Endothelial cell of umbilical vein (primary cell): ENCODE data around the gene PAK6. TPM values are rescaled to one million over a fixed set of nuclear protein-coding genes. Genes with fewer than 3 reads are reported as not detected.

Source experiments
- BruUV-seq: library from RNA; stranded (reverse); fragments of 400-500 nt; replicated peaks from 2 replicates; lab custom pipeline; 2021; lab: Mats Ljungman, UMichigan
- CTCF ChIA-PET: fragments of 300-600, 350-600 bp; sonication (Branson Sonifier 250); formaldehyde crosslinking; loops from one replicate; lab custom pipeline; 2021; ENCODE audit warnings: antibody characterized with exemption, inconsistent platforms; lab: Charles Lee
- POLR2A ChIA-PET: fragments of 300-600, 350-600 bp; sonication (Branson Sonifier 250); formaldehyde crosslinking; loops from one replicate; lab custom pipeline; 2021; ENCODE audit warnings: antibody characterized with exemption, inconsistent platforms; lab: Charles Lee
- DNase-seq: peaks from one replicate; pipeline ENCODE4 v3.0.0-alpha.2; 2011; ENCODE audit warnings: low read depth, low spot score
- FAIRE-seq: peaks from 2 replicates; lab custom pipeline; 2011; peaks lifted over from hg19 to GRCh38; lab: Jason Lieb, UNC
- H2AFZ ChIP-seq: 2 replicates; pipeline ENCODE4 v1.6.0; 2012; ENCODE audit warnings: low read depth, low read length, control low read depth, inconsistent platforms
- H3K27ac ChIP-seq: 2 replicates; pipeline ENCODE4 v1.5.1; 2011; ENCODE audit warnings: low read depth, mild to moderate bottlenecking, control low read depth, low read length, moderate library complexity; ENCODE audit not compliant: insufficient read depth
- H3K27me3 ChIP-seq, 2 experiments: 2 replicates each; pipeline versions ENCODE4 v1.6.0 to v1.6.1; 2011; ENCODE audit warnings: low read length in 2 of 2, mixed read lengths in 1 of 2; ENCODE audit not compliant: control insufficient read depth in 2 of 2, insufficient read depth in 2 of 2
- H3K36me3 ChIP-seq, 2 experiments: 2 replicates in 1 of 2; 3 replicates in 1 of 2; pipeline ENCODE4 v1.5.1; 2011; ENCODE audit warnings: low read length in 2 of 2, mild to moderate bottlenecking in 1 of 2, moderate library complexity in 1 of 2; ENCODE audit not compliant: control insufficient read depth in 2 of 2, insufficient read depth in 2 of 2; ENCODE audit errors: extremely low read depth in 1 of 2
- H3K4me1 ChIP-seq: 3 replicates; pipeline ENCODE4 v1.5.1; 2011; ENCODE audit warnings: mild to moderate bottlenecking, low read length; ENCODE audit not compliant: control insufficient read depth, insufficient read depth; ENCODE audit errors: extremely low read depth
- H3K4me2 ChIP-seq: 2 replicates; pipeline ENCODE4 v1.6.1; 2011; ENCODE audit warnings: low read length, control low read depth, mixed read lengths; ENCODE audit not compliant: insufficient read depth
- H3K4me3 ChIP-seq, 3 experiments: fragments of 200-600 bp in 1 of 3; sonication (generic), shearing (Covaris generic) in 1 of 3; replicated peaks in 1 of 3; 2 replicates each; pipeline ENCODE4 v1.5.1; 2011 to 2016; ENCODE audit warnings: control low read depth in 3 of 3, low read length in 3 of 3, mild to moderate bottlenecking in 2 of 3, inconsistent platforms in 1 of 3, low read depth in 1 of 3, moderate library complexity in 1 of 3; ENCODE audit not compliant: insufficient read depth in 1 of 3
- H3K79me2 ChIP-seq: 2 replicates; pipeline ENCODE4 v1.6.0; 2012; ENCODE audit warnings: low read length, inconsistent platforms; ENCODE audit not compliant: control insufficient read depth, insufficient read depth
- H3K9ac ChIP-seq: replicated peaks from 2 replicates; pipeline ENCODE3; 2011; ENCODE audit warnings: low read length, control low read depth; ENCODE audit not compliant: insufficient read depth; ENCODE audit errors: extremely low read depth
- H3K9me1 ChIP-seq: replicated peaks from 3 replicates; pipeline ENCODE4 v1.6.0; 2011; ENCODE audit warnings: mild to moderate bottlenecking, low read length; ENCODE audit not compliant: control insufficient read depth, insufficient read depth; ENCODE audit errors: extremely low read depth
- H3K9me3 ChIP-seq: replicated peaks from 2 replicates; pipeline ENCODE4 v1.5.1; 2012; ENCODE audit warnings: low read length, inconsistent platforms; ENCODE audit not compliant: control insufficient read depth, insufficient read depth
- H4K20me1 ChIP-seq: replicated peaks from 2 replicates; pipeline ENCODE3; 2011; ENCODE audit warnings: mild to moderate bottlenecking, low read length; ENCODE audit not compliant: control insufficient read depth, insufficient read depth; ENCODE audit errors: extremely low read depth
- CTCF ChIP-seq, 2 donors: IDR thresholded peaks; 1 replicate in 1 of 2; 2 replicates in 1 of 2; pipeline ENCODE4 v1.5.1; 2011; ENCODE audit warnings: low read length in 2 of 2, mild to moderate bottlenecking in 2 of 2, moderate library complexity in 2 of 2, control low read depth in 1 of 2, inconsistent platforms in 1 of 2, low read depth in 1 of 2; ENCODE audit not compliant: insufficient read depth in 1 of 2; ENCODE audit errors: extremely low read depth in 1 of 2
- EZH2 ChIP-seq: IDR thresholded peaks from 2 replicates; pipeline ENCODE4 v1.6.1; 2012; ENCODE audit warnings: borderline replicate concordance, low read depth, mild to moderate bottlenecking, moderate library complexity, low read length, inconsistent platforms; ENCODE audit not compliant: severe bottlenecking
- FOS ChIP-seq: IDR thresholded peaks from 2 replicates; pipeline ENCODE4 v1.6.1; 2011; ENCODE audit warnings: mild to moderate bottlenecking, low read length, moderate library complexity, borderline replicate concordance; ENCODE audit not compliant: insufficient read depth
- GATA2 ChIP-seq: IDR thresholded peaks from 2 replicates; pipeline ENCODE4 v1.7.0; 2011; ENCODE audit warnings: low read depth, mild to moderate bottlenecking, moderate library complexity, mixed read lengths, low read length; ENCODE audit not compliant: insufficient read length, insufficient read depth
- MYC ChIP-seq: IDR thresholded peaks from one replicate; pipeline ENCODE4 v1.6.1; 2011; ENCODE audit warnings: mild to moderate bottlenecking, low read depth, low read length
- POLR2A ChIP-seq: IDR thresholded peaks from 2 replicates; pipeline ENCODE4 v1.6.1; 2012; ENCODE audit warnings: low read depth, mild to moderate bottlenecking, control low read depth, low read length
- POLR2AphosphoS5 ChIP-seq: IDR thresholded peaks from 2 replicates; pipeline ENCODE4 v1.6.1; 2012; ENCODE audit warnings: low read depth, mild to moderate bottlenecking, control low read depth, low read length, moderate library complexity; ENCODE audit not compliant: insufficient read depth
- dilution Hi-C: fragments of 300-500 bp; cut with MboI; formaldehyde crosslinking; loops from one replicate; pipeline ENCODE4 v1.15.0; 2019; ENCODE audit warnings: low sequenced_read_pairs; ENCODE audit not compliant: extremely low pct_ligation_motif_present
- intact Hi-C: fragments of 100-400 bp; cut with micrococcal nuclease; formaldehyde crosslinking; loops from one replicate; pipeline ENCODE4 v1.10.0; 2022
- polyA plus RNA-seq, 4 experiments: library from polyadenylated mRNA; depleted of rRNA in 3 of 4; stranded (reverse) in 3 of 4; unstranded in 1 of 4; fragments of >200 nt; gene quantifications; 2 replicates each; pipeline versions ENCODE4 v1.2.1 to v1.2.3, GENCODE V29; 2011 to 2012; ENCODE audit warnings: missing spikeins in 1 of 4
- total RNA-seq: library from RNA; stranded (reverse); gene quantifications from 2 replicates; pipeline ENCODE4 v1.2.3, GENCODE V29; 2021
- TF ChIP-seq, protein P1 (sequence below): IDR thresholded peaks from 2 replicates; pipeline ENCODE4 v1.6.1; 2011; ENCODE audit not compliant: insufficient read depth, insufficient read length

The PAK6 gene
- total and polyA plus RNA-seq, 2 donors (not counting 3 experiments of a cell fraction or from before 2014, with no cell fraction given): not detected

GRCh38 chr15:40320409-40320808, 81.5 kb downstream of the PAK6 start:
- no peaks in the 10 kb centered on the region for H3K36me3 ChIP-seq
- BruUV-seq: no TSS peak
- ChIA-PET CTCF (interaction anchor here (0.7 to 15.0 kb wide), 14 partner anchors 9 to 120 kb away, joined by 3 to 287 read pairs (median 4); partner anchors contain the start of genes BAHD1, CCDC9B, DISP2 and PLCB2), POLR2A (no interaction called here)
- H3K9ac ChIP-seq: no peak overlapping the region
- no peaks in the 10 kb centered on the region for H3K27me3 ChIP-seq
- H3K4me3 ChIP-seq: no peak overlapping the region
- intact Hi-C loops: no loop called here
- DNase-seq (no peak), FAIRE-seq (no peak)
- no peak overlapping the region for H2AFZ ChIP-seq
- H3K9me3 ChIP-seq: no peaks in the 10 kb centered on the region
- dilution Hi-C loops: no loop called here
- no peak overlapping the region for H3K27ac ChIP-seq
- H4K20me1 ChIP-seq: no peaks in the 10 kb centered on the region
- TF ChIP-seq POLR2AphosphoS5: no peak
- no peak for TF ChIP-seq POLR2A
- TF ChIP-seq CTCF (IDR thresholded peaks at IDR 0.05; ENCODE audit: extremely low read depth in 1 of 2, insufficient read depth in 1 of 2, low read depth in 1 of 2, low read length in 2 of 2): no peak
- TF ChIP-seq, protein P1, sequence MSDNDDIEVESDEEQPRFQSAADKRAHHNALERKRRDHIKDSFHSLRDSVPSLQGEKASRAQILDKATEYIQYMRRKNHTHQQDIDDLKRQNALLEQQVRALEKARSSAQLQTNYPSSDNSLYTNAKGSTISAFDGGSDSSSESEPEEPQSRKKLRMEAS: no peak
- no peak for TF ChIP-seq GATA2
- TF ChIP-seq FOS: no peak
- no peak for TF ChIP-seq EZH2
- TF ChIP-seq MYC: no peak
- peaks cover 9% of the 10 kb centered on the region for H3K79me2 ChIP-seq
- H3K4me2 ChIP-seq: no peak overlapping the region
- H3K9me1 ChIP-seq: no peaks in the 10 kb centered on the region
- peaks cover 24% of the 10 kb centered on the region for H3K4me1 ChIP-seq
